Stimulated activated CD4-positive, alpha-beta T cell treated with anti-CD3 and anti-CD28 coated beads, Interleukin-2, amount 100 ng/mL, for 48 hours (primary cell): ENCODE results near the gene OTUB2.

ENCODE experiments used
- DNase-seq, 2 donors: peaks; one replicate each; pipeline ENCODE4 v3.0.0-alpha.2; 2020

The OTUB2 gene

GRCh38 chr14:93997916-93998870 lies 27.9 kb upstream of the OTUB2 start:
- no peak for DNase-seq

DNA sequence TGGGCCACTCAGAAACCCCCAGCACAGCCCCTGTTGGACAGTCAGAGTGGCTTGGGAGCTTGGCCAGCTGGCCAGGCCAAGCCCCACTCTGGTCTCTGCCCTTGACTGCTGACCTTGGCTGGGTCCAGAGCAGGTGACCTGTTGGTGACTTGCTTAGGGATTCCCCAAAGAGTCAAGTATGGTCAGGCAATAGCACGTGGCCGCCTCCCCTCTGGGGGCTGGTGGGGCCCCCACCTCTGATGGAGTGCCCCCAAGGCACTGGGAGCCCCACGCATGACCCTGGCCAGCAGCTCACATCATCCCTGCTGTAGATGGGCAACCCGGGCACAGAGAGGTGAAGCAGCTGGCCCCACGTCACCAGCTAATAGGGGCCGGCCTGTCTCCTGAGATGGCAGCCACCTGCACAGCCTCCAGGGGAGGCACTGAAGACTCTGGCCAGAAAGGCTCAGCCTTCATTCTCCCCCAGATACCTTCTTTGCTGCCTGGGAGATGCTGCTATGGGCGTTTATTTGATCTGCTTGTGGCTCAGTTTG lies 27.2 kb upstream of the OTUB2 start:
- DNase-seq: no peak

DNA sequence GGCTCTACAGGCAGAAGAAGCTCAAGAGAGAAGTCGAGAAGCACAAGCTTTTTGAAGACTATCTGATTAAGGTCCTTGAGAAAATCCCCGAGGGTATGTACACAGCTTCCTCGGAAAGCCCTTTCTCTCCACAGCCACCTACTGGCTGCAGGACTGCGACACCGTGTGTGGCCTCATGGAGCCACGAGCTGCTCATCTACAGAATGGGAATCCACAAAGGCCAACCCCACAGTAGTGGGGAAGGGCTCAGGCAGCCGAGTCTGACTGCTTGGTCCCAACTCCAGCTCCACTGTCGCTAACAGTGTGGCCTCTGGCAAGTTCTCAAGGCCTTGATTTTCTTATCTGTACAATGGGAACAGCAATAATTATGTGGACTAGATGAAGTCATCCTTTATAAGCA lies 26.6 kb upstream of the OTUB2 start:
- DNase-seq: no peak

DNA sequence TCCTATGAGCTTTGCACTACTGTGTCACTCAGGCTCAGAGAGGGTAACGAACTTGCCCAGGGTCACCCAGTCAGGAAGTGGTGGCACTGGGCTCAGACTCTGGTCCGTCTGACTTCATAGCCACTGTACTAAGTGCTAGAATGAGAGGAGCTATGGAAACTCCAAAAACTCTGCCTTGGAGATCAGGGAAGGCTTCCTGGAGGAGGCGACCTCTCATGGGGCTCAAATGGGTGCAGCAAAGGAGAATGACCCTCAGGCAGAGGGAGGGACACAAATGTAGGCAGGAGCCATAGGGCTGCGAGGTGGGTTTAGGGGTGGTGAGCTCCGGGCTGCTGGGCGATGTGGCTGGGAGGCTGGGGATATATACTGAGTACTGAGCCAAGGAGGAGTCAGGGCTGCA lies 25.9 kb upstream of the OTUB2 start:
- no peak for DNase-seq

DNA sequence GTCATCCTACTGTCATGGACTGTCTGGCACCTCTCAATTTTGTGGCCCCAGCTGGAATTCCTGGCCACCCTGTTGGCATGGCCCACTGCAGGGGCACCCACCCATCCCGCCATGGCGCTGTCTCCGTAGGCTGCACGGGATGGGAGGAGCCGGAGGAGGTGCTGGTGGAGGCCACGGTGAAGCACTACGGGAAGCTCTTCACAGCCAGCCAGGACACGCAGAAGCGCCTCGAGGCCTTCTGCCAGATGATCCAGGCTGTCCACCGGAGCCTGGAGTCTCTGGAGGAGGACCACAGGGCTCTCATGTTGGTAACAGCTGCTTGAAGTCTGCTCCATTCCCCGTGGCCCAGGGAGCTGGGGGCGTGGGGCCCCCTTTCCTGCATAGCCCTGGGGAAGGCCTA lies 25.1 kb upstream of the OTUB2 start:
- no peak for DNase-seq

DNA sequence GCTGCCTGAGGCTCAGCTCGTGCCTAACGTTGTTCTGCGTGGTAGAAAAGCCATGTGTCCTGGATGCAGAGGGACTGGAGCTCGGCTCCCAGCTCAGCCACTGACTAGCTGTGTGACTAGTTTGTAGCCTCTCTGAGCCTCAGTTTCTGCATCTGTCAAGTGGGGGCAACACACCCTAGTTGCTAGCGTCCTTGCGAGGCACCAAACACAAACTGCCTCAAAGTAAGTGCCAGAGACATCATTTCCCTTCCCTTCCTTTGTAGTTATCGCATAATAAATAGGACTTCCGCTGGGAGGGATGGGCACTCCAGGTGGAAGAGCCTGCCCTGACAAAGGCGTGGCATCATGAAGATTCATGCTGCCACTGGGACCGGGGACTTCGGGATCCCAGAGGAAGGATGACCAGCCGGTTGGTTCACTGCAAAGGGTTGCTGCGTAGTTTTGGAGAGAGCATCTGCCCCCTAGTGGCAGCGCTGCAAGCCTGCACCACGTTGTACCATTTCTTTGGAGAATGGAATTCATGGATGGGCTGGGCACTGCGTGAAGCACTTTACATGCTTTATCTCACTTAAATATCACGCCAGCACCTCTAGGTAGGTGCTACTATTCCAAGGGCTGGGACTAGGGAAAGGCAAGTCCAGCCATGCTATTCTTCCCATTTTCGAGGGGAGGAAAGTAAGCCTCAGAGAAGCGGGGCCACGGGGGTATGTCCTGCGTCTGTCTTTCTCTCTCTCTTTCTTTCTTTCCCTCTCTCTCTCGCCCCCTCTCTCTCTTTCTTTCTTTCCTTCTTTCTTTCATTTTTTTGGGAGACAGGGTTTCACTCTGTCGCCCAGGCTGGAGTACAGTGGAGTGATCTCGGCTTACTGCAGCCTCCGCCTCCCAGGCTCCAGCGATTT lies 24.4 kb upstream of the OTUB2 start:
- peak; percentile 57 to 67 for DNase-seq

DNA sequence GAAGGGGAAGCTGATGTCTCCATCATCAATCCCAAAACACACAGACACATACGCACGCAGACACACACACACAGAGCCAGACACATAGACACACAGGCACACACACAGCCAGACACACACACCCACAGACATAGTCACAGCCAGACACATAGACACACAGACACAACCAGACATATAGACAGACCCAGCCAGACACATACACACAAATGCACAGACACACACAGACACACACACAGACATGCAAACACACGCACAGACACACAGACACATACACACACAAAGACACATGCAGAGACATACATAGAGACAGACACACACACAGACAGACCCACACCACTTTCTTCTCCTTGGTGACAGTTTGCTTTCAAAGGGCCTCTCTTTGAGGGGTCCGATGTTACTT lies 22.7 kb upstream of the OTUB2 start:
- no peak for DNase-seq

DNA sequence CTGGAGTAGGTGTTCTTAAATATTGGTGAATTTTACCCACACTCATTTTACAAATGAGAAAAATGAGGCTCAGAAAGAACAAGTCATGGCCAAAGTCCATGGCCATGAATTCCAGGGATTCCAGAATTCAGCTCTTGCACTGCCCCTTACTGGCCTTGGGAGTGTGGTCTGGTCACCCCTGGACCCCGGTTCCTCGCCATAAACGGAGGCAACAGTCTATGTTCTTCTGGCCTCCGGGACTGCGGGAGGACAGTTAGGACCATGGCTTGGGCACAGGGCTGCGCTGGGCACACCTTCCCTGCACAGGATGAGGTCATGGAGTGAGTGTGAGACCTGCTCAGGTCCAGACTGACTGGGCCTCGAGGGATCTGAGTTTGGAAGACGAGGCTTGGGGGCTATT lies 22.1 kb upstream of the OTUB2 start:
- no peak for DNase-seq

DNA sequence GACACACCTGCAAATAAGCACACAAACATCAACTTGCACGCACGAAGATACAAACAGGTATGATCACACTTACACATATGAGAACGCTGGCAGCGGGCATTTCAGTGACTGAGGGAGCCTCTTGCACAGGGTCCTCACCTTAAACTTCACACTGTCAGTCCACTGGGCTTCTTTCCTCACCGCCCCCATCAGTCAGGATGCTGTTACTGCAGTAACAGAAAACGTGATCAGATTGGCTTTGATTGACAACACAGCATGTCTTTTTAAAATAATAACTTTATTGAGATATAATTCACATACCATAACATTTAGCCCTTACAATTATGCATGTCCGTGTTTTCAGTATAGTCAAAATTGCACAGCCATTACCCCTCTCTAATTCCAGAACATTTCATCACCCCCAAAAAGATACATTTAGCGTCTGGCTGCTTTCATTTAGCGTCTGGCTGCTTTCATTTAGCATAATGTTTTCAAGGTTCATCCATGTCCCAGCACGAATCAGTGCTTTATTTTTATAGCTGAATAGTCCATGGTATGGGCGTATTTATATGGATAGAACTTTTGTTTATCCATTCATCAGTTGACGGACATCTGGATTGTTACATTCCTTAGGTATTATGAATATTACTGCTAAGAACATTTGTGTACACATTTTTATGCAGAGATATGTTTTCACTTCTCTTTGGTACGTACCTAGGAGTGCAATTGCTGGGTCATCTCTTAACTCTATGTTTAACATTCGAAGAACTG lies 20.6 kb upstream of the OTUB2 start:
- DNase-seq: no peak

GRCh38 chr14:94008234-94008633 lies 17.9 kb upstream of the OTUB2 start:
- no peak for DNase-seq

- no peak for DNase-seq
These were observed 16.4 kb upstream of the OTUB2 start for GRCh38 chr14:94009767-94010166.

GRCh38 chr14:94010625-94011024 lies 15.5 kb upstream of the OTUB2 start:
- DNase-seq: no peak

- no peak for DNase-seq
These were observed 14.3 kb upstream of the OTUB2 start for GRCh38 chr14:94011795-94012194.

- no peak for DNase-seq
These were observed 11.8 kb upstream of the OTUB2 start for GRCh38 chr14:94014382-94014781.

- no peak for DNase-seq
These were observed 10.9 kb upstream of the OTUB2 start for GRCh38 chr14:94015223-94015622.

GRCh38 chr14:94016446-94016976 lies 9.6 kb upstream of the OTUB2 start:
- no peak for DNase-seq

GRCh38 chr14:94018308-94018707 lies 7.8 kb upstream of the OTUB2 start:
- DNase-seq: no peak

GRCh38 chr14:94019329-94019728 lies 6.8 kb upstream of the OTUB2 start:
- DNase-seq: no peak

GRCh38 chr14:94020267-94020666 lies 5.9 kb upstream of the OTUB2 start:
- no peak for DNase-seq

- no peak for DNase-seq
These were observed 5.1 kb upstream of the OTUB2 start for GRCh38 chr14:94021001-94021400.

GRCh38 chr14:94021416-94022157 lies 4.6 kb upstream of the OTUB2 start:
- DNase-seq: no peak
